NCI-H2196 (cell line): ENCODE results near the gene ST3GAL4.

Experiments used
- DNase-seq: peaks from one replicate; lab custom pipeline; 2025; ENCODE audit not compliant: unreplicated experiment; lab: John Stamatoyannopoulos, UW

ST3GAL4 gene

DNA sequence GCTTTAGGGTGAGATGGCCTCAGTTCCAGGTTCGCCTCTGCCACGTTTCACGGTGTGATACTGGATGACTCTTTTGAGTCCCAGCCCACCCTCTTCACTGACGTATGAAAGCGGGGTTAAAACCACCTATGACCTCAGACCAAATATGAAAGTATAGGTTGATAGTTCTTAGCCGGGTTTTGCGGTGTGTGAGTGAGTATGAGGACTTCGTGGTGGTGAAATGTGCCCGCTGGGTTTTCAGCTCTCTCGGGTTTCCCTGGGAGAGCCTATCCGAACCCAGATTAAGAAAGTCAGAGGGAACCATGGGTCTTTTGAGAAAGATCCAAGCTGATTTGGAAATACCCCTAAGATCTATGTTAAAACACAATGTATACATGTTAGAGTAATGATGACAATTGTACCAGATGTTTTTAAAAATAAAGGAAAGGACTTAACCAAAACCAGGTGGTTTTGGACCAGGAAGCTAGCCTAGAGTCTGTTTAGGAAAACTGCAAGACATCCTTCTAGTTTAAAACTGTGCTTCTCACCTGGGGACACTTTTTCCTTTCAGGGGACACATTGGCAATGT is 25.8 kb upstream of the ST3GAL4 start:
- no peak for DNase-seq

DNA sequence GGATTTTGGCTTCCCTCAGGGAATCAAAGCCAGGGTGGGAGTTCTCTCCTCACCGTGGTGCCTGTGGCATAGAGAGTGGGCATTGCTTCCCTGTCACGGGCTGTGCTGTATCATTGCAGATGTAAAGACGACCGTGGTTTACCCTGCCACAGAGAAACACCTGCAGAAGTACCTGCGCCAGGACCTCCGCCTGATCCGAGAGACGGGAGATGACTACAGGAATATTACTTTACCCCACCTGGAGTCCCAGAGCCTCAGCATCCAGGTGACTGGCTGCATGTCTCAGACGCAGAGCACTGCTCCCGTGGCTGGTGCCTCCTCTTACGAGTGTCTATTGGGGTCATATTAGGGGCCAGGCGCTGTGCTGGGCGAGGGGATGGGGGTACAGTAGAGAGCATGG is 24.2 kb upstream of the ST3GAL4 start:
- no peak for DNase-seq

DNA sequence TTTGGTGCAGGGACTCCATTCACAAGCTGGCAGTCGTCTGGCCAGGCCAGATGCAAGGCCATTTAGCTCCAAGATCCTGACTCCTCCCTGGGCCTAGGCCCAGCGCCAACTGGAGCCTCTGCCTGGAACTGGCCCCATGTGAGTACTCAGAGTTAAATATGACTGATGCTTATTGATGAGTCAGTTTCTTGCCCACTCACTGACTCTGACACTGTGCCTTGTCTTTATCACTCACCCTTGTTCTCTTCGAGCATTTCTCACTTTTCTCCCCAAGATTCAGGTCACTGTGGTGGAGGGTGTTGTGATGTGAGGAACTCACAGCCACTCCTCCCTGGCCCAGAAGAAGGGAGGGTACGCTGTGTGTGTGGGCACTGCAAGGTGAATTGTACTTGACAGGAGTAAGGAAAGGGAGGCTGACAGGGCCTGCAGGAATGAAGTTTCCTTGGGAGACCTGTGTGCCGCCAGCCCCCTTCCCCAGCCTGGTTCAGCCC is 23.2 kb upstream of the ST3GAL4 start:
- DNase-seq = peak; percentile 21

DNA sequence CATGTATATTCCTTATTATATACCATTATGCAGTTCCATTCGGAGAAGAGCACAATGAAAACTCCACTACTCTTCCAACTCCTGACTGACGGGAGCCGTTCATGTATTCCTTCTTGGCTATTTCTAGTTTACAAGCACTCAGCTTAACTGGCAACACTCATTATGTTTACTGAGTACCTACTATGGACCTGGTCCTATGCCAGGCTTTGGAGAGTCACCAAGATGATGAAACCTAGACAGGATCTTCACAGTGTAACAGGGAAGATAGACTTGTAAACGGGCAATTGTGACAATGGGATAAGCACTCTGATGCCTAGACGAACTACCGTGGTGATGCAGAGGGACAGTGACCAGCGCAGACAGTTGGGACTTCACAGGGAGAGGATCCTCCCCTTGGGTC is 22.3 kb upstream of the ST3GAL4 start:
- no peak for DNase-seq

DNA sequence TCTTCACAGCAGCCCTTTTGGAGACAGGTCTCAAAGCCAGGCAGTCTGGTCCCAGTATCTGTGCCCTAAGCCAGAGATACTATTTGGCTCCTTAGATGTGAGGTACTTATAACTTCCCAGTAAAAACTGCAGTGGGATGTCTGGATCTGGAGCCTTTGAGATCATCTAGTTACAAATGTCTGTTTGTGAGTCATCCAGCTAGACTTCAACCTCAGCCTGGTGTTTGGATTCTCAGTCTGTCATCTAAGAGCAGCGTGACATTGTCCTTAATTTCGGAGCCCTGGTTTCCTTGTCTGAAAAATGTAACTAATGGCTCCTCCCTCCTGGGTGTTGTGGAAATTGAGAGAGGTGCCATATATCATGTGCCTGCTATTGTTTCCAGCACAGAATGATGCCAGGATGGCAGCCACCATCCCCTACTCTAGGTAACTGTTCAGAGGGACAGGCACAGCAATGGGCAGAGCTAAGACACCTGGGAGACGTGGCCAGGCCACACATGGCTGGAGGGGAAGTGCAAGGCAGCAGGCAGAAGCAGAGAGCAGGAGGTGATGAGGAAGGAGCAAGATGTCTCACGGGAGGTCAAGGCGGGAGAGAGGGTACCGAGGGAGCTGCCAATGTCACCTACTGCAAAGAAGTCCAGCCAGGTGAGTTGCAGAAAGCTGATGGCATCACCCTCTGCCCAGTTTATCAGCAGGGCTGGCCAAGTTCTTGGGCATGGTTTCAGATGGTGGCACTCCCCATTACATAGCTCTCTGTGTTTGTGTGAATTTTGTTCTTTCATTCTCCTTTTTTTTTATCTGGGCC is 20.6 kb upstream of the ST3GAL4 start:
- no peak for DNase-seq

DNA sequence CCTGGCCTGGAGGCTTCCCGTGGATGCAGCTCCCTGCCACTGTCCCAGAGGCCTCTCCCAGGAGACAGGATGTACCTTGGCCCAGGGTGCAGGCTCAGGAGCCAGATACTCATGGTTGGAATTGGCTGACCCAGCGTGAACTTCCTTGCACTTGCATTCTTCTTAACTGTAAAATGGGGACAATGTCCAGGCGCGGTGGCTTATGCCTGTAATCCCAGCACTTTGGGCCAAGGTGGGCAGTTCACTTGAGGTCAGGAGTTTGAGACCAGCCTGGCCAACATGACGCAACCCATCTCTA is 20.1 kb upstream of the ST3GAL4 start:
- DNase-seq = no peak

DNA sequence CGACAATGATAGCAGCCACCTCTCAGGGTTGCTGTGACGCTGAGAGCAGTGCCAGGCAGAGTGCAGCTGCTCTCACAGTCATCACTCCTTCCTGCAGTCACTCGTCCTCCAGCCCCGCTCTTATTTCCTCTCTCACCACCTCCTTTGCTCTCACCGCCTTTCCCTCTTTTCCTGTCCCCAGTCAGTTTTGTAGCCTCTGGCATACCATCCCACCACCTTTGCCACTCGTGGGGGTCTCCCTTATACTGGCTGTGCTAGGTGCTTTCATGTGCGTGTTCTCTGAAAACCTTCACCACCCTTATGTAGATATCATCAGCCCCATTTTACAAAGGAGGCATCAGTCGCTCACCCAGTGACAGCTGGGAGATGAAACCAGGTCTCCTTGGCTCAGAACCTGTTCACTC is 19.3 kb upstream of the ST3GAL4 start:
- no peak for DNase-seq

DNA sequence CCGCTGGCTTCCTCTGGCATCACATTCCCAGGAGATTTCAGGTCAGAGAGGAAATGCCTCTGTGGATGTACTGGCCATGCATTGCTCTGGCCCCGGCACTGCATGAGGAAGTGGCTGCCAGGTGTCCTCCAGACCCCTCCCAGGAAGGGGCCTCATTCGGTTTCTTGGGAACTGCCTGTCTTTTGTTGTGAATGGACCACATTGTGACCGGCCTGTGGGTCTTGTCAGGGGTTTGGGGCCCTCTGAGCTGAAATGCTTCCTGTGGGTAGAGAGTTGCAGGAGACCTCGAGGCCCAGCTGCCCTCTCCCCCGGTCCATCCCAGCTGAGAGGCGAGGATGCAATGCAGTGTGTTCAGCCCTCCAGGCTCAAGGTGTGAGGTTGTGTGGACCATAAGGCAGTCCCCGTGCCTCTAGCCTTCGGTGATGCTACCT is 18.8 kb upstream of the ST3GAL4 start:
- DNase-seq = no peak

DNA sequence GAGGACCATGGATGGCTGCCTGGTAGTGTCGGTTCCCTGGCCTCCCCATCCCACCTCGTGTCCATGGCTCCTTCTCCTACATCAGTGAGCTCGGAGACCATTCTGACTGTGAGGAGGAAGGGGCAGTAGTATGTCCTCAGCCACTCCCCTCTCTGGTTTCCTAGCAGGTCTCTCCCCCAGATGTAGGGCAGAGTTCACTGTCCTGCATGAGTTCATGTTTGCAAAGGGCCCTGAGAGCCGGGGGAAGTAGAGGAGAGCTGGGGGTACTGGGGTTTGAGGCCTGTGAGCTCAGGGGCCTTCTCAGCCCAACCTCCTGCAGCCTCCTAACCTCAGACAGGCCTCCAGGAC is 18.4 kb upstream of the ST3GAL4 start:
- no peak for DNase-seq

DNA sequence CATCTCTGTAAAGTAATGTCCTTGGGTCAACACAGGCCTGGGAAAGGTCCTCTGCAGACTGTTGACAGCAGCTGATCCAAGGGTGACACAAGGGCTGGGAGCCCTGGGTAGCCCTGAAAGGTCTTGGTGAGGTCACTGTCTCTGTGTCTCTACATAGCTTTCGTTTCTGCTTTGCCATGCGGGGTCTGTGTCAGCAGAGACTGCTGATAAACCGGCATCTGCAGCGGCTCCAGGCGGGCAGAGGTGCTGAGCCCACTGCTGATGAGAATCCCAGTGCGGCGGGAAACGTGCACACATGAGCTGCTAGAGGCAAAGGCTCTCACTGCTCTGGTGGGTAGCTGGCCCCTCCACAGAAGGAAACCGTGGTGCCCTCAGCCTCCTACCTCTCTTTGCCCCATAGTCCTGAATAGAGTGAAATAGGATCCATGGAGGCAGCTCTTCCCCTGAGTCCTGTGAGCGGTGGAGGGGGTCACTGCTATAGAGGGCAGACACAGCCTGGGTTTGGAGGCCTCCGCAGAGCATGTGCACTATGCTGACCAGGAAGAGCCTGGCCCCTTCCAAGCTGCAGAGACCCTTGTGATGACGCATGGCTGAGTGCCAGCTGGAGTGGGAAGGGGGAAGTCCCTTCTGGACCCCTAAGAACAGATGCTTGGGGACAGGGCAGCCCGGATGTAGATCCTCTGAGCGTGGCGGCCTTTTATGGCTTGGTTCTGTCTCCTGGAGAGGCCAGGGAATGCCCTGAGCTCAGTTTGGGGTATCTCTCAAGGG is 17.8 kb upstream of the ST3GAL4 start:
- no peak for DNase-seq

DNA sequence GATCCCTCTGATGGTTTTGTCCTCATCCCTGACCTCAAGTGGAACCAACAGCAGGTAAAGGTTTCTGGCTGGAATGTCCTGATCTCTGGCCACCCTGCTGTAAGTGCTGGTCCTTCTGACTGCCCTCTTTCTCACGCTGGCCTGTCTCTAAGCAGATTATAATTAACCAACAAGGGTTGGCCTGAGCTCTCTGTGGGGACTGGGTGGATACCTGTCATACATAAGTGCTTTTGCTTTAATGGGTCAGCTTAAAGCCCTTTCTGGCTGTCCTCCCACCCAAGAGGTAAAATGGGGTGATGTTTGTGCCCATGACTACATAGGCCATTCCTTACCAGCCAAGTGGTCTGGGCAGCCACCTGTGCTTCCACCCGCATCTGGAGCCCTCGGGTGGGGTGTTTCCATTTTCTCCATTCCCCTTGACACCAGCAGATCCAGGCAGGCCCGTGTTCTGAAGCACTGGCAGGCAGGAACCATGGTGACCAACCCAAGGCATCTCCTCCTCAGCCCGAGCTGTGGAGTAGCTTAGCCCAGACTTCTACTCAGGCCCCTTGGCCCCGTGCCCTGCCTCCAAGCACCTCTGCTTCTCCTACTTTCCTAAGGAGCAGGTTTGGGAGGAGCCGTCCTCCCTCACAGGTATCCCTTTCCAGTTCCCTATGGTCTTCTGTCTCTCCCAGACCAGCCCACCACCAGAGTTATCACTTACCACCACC is 17.0 kb upstream of the ST3GAL4 start:
- DNase-seq = no peak

DNA sequence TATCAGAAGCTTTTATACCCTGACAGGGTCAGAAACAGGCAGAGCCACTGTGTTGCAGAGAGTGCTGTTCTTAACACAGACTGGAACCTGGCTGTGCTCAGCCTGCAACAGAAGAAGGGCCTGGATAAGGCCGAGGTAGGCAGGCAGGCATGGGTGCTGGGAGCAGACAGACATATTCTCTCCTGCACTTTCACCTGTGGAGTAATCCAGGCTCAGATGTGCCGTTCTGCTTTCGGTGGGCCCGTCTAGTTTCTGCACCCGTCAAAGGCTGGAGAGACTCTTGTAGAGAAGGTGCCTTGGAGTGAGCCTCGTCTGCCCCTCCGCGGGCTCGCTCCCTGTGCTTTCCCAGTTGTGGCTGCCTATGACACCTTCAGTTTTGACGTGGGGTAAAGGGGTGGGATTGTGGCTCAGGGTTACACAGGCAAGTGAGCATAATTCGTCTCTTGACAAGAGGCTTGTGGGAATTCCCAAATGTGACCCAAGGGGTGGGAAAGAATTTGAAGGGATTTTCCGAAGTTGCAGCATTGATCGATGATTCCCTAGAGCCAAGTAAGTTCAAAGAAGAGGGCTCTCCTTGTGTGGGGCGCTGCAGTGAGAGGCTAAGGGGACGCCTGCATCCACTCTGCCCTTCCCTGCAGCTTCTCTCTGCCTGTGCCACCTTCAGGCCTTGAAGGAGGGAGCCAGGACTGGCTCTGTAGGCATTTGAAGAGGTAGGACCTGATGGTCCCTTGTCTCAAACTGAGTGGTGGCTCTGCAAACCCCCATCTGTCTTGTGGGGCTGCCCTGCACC is 16.2 kb upstream of the ST3GAL4 start:
- no peak for DNase-seq

DNA sequence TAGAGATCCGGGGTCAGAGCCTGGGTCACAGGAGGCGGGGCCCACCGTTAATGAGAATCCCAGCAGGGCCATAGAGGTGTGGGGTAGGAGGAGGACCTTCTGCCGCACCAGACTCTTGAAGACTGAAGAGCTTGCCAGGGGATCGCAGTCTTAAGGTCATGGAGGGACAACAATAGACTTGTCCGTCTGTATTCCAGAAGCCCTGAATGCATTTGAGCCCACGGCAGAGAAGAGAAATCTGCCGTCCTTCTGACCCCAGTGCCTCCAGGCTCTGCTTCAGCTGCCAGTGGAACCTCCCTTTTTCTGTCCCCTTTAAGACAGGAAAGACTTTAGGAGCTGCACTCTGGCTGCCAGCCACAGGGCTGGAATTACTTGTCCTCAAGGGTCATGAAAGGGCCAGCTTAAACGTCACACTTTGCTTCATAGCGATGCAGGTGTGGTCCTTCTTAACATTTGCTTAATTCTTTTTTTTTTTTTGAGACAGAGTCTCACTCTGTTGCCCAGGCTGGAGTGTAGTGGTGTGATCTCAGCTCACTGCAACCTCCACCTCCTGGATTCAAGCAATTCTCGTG is 15.5 kb upstream of the ST3GAL4 start:
- DNase-seq = no peak

DNA sequence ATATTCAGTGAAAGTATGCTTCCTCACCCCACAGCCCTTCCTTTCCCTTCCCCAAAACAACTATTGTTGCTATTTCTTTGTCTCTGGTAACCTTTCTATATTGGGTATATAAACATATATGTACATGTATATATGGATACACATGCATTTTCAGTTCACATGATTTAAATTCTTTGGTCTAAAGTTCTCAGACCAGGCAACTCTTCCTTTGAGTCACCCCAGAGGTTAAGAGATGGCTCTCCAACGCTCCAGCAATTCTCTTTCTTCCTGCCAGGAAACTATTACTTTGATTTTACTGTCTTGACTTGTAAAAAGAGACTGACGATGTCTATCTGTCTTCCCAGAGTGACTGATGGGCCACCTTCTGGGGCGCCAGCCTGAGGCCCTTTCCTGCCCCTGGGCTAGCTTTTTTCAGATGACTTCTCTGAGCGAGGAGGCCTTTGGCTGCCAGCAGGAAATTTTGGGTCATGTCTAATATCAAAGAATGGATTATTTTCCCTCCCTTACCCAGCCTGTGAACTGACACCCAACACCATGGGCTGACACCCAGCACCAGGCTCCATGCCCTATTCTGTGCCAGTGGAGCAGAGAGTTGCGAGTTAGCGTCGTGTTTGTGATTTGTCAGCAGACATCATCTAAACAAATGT is 14.4 kb upstream of the ST3GAL4 start:
- no peak for DNase-seq

DNA sequence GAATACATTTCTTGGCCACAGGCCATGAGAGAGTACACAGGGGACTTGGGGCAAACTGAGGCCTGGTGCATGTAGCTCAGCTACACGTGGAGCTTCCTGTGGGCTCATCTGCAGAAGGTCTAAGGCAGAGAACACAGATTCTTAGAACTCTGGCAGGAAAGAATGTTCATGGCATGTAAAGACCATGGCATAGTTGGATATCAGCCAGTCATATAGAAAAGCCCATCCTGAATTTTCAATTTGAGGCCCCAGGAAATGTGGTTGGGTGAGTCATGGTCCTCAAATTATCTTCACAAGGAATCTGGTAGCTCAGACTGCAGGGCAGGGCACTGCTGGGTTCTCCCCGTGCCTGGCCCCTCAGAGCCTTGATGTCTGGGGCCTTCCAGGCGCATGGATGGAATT is 13.7 kb upstream of the ST3GAL4 start:
- DNase-seq = no peak

DNA sequence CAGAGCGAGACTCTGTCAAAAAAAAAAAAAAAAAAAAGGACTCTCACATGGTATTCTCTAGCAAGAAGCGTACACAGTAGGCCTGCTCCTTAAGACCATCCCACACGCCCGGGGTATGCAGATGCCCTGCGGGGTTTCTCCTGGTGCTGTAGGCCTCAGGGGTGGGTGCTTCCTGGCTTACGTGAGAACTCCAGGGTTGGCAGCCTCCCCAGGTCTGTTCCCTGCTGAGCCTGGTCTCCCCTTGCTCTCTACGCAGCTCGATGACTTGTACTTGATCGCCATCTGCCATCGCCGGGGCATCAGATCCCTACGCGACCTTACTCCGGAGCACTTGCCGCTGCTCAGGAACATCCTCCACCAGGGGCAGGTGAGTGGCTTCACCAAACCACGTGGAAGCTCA is 12.4 kb upstream of the ST3GAL4 start:
- no peak for DNase-seq

DNA sequence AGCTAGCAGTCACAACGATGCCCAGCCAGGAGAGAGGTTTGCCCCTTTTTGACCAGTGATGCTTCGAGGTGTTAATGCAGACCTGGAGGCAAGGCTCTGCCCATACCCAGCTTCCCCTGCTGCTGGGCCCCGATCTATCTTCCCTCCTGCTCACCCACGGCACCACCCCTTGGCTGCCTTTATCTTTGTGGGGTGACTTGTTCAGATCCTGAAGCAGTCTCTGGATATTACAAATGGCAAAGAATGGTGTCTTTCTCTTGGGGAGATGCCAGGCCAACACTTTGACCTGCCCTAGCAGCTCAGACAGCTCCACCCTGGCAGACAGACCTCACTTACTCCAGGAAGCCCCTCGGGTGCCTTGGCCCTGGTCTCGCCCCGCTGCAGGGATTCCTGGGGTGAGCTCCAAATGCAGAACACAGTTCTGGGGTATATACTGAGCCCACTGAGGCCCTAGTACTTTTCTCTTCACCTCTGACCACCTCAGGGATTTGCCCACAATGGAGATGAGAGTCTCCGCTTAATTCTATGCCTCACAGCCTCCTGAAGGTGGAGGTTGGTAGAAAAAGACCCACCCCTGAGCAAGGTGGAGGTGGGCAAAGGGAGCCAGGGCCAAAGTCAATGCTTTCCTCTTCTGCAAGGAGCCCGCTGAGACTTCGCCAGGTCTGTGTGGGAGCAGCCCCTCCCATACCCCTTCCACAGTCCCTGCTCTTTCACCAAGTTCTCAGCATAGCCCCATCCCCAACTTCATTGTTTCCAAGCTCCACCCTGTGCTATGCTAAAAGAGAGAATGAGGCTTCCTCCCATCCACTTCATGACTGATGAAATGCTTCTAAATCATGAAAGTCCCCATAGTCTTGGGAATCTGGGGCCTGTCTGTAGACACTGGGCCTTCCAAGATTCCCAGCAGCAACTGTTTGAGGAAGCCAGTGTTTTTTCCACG is 11.1 kb upstream of the ST3GAL4 start:
- no peak for DNase-seq

DNA sequence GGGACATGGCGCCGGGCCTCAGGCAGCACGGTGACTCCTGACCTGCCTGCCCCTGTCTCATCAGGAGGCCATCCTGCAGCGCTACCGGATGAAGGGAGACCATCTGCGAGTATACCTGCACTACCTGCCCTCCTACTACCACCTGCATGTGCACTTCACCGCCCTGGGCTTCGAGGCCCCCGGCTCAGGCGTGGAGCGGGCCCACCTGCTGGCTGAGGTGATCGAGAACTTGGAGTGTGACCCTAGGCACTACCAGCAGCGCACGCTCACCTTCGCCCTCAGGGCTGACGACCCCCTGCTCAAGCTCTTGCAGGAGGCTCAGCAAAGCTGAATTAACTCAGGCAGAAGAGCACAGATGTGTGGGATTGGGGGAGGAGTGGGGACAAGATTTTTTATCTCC is 10.2 kb upstream of the ST3GAL4 start:
- DNase-seq = no peak
